Fibroblast of skin of back (primary cell): Measurements from ENCODE around the gene BANF1.
"Not testable (repeated sequence)": the region's sequence is repeated elsewhere in the genome, so short reads cannot be mapped to it uniquely, and the experiment has no call there.

Source experiments
- DNase-seq: peaks from one replicate; pipeline ENCODE4 v3.0.0-alpha.2; 2013

The BANF1 gene

GRCh38 chr11:65978391-65979238 is 23.7 kb upstream of the BANF1 start:
- no peak for DNase-seq

- DNase-seq, result no peak
Measured at GRCh38 chr11:65979261-65979759, 23.0 kb upstream of the BANF1 start.

- no peak for DNase-seq
Measured at GRCh38 chr11:65981101-65981740, 21.1 kb upstream of the BANF1 start.

GRCh38 chr11:65981972-65982823 is 20.1 kb upstream of the BANF1 start:
- DNase-seq, result no peak

- DNase-seq, result no peak
Measured at GRCh38 chr11:65982824-65983588, 19.3 kb upstream of the BANF1 start.

GRCh38 chr11:65983589-65983987 is 18.7 kb upstream of the BANF1 start:
- DNase-seq, result no peak

GRCh38 chr11:65987336-65987735 is 15.0 kb upstream of the BANF1 start:
- no peak for DNase-seq

- peak; percentile 92 for DNase-seq
Measured at GRCh38 chr11:65988791-65989592, 13.3 kb upstream of the BANF1 start.

GRCh38 chr11:65992056-65992455 is 10.2 kb upstream of the BANF1 start:
- DNase-seq, result no peak

GRCh38 chr11:65997286-65997685 is 5.0 kb upstream of the BANF1 start:
- DNase-seq, result no peak

GRCh38 chr11:66002648-66003225 is 434 bp downstream of the BANF1 start:
- no peak for DNase-seq

- DNase-seq, result no peak
Measured at GRCh38 chr11:66003291-66003690, 988 bp downstream of the BANF1 start.

GRCh38 chr11:66004186-66004585 is 1.9 kb downstream of the BANF1 start:
- DNase-seq, result no peak

- DNase-seq, result no peak
Measured at GRCh38 chr11:66006134-66006890, 4.0 kb downstream of the BANF1 start.

GRCh38 chr11:66006891-66007176 is 4.5 kb downstream of the BANF1 start:
- DNase-seq, result no peak

- DNase-seq, result no peak
Measured at GRCh38 chr11:66007201-66007634, 4.9 kb downstream of the BANF1 start.

GRCh38 chr11:66008095-66008467 is 5.8 kb downstream of the BANF1 start:
- DNase-seq, result no peak

- DNase-seq, result no peak
Measured at GRCh38 chr11:66008468-66009101, 6.3 kb downstream of the BANF1 start.

GRCh38 chr11:66010036-66010435 is 7.7 kb downstream of the BANF1 start:
- DNase-seq, result not testable (repeated sequence)

- DNase-seq, result peak; percentile 72
Measured at GRCh38 chr11:66011239-66011784, 9.0 kb downstream of the BANF1 start.
